Kidney glomerular epithelial cell (primary cell): Measurements from ENCODE around the gene CUX1.
"Not testable (repeated sequence)": the region's sequence is repeated elsewhere in the genome, so short reads cannot be mapped to it uniquely, and the experiment has no call there.

Experiments used
- DNase-seq: peaks from one replicate; lab custom pipeline; 2025; lab: John Stamatoyannopoulos, UW

The CUX1 gene

GRCh38 chr7:102215256-102215655 is 397.8 kb downstream of the CUX1 start:
- no peak for DNase-seq

- no peak for DNase-seq
Observed at GRCh38 chr7:102215711-102216110, 398.3 kb downstream of the CUX1 start.

DNA sequence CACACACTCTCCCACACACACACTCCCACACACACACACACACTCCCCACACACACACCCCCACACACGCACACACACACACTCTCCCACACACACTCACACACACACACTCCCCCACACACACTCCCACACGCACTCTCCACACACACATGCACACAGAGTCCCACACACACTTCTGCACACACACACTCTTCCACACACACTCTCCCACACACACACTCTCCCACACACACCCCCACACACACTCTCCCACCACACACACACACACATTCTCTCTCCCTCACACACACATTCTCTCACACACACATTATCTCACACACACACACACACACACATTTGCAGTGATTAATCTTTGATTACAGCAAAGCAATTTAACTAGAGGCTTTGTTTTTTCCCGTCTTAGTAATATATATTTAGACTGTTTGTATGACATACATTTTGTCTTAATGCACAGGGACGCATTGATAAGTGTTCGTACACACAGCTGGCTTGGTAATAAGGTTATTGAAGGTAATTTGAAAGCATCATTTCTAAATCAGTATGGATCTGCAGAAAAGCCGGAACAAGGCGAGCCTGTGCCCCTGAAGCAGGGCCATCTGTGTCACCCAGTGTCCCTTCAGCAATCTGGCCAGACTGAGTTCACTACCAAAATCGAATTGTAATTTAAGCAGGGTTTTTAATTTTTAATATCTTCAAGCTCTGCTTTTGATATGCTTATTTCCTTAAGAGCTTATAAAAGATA is 399.3 kb downstream of the CUX1 start:
- DNase-seq = no peak

- DNase-seq = no peak
Observed at GRCh38 chr7:102220229-102220850, 402.9 kb downstream of the CUX1 start.

- no peak for DNase-seq
Observed at GRCh38 chr7:102220960-102221800, 403.8 kb downstream of the CUX1 start.

- no peak for DNase-seq
Observed at GRCh38 chr7:102221961-102222360, 404.5 kb downstream of the CUX1 start.

DNA sequence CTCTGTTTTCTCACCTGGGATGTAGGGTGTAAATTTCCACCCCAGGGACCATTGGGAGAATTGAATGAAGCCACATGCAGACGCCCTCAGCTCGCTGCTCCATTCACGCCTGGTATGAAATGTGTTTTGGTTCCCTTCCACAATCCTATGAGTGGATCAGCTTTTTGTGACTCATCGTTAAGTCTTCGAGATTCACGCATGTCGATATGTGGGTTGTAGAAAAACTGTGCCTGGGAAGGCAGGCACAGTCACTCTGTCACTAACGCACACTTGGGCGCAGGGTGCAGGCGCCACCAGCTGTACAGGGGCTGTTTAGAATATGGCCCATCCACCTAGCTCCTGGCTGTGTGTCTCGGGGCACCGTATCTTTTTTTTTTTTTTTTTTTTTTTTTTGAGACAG is 405.0 kb downstream of the CUX1 start:
- no peak for DNase-seq

DNA sequence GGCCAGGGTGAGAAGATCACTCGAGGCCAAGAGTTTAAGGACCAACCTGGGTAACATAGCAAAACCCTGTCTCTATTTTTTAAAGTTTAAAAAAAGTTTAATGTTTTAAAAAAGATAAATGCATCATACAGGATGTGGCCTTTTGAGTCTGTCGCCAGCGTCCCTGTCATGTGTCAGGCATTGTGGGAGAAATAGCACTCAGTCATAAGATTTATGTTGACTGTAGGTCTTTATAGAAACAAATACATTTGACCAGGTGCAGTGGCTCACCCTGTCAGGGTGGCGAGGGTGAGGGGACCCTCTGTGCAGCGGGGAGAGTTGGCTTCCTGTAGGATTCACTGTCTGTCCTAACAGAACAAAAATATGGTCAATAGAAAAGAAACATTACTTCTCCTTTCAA is 405.8 kb downstream of the CUX1 start:
- no peak for DNase-seq

DNA sequence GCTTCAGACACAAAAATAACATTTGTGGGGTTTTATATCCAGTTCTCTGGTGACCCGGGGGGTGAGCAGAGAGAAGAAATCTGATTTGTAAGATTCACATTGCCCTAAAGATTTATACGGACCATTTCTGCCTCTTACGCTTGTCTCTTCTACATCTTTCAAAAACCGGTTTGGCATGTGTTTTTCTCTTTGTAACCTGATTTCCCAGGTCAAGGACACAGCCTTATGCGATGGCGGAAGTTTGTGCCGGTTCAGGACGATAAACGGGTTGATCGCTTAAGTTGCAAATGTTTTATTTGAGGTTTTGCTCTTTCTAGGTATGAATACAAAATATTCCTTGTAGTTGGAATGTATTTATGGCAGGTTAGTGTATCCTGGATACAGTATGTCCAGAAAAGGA is 407.6 kb downstream of the CUX1 start:
- DNase-seq = no peak

- DNase-seq = no peak
Observed at GRCh38 chr7:102227371-102227770, 409.9 kb downstream of the CUX1 start.

- no peak for DNase-seq
Observed at GRCh38 chr7:102228935-102229334, 411.5 kb downstream of the CUX1 start.

GRCh38 chr7:102230162-102230561 is 412.7 kb downstream of the CUX1 start:
- not testable (repeated sequence) for DNase-seq

GRCh38 chr7:102230593-102230992 is 413.2 kb downstream of the CUX1 start:
- no peak for DNase-seq

DNA sequence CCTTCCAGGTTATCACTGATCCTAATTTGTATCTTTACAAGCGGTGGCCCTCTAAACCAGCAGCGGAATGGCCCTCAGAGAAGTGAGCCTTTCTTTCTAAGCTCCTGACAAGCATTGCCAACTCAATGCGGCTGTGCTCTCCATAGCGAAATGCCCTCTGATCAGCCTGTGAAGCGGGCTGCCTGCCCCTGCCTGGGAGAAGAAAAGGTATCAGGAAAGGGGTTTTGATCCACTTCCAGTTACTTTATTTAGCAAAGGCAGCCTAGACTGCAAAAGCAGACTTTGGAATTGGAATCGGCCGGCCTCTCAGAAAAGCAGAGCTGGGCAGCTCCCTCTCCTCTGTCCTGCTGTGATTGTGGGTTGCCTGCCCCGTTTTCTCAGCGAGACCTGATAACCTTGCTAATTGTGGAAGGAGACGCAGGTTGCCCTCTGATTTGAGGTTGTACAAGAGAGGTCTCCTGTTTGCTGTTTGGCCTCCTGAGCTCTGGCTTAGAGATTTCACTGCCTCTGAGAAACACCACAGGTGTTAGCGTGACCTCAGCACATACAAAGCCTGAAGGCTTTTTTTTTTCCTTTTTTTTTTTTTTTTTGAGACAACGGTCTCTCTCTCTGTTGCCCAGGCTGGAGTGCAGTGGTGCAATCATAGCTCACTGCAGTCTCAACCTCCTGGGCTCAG is 415.3 kb downstream of the CUX1 start:
- no peak for DNase-seq

DNA sequence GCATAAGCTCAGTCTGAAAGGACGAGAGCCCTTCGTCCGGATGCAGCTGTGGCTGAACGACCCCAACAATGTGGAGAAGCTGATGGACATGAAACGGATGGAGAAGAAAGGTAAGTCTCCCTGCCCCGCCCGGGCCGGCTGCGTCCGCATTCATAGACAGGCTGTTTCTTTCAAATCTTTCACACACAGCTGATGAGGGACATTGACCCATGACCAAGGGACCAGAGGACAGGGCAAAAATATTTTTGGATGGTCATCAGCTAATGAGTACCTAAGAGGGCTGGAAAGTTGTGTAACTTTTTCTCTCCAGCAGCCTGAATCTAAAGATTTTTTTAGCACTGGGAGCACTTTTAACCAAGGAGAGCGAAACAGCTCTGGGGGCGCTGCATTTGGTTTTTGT is 416.7 kb downstream of the CUX1 start:
- DNase-seq = no peak

DNA sequence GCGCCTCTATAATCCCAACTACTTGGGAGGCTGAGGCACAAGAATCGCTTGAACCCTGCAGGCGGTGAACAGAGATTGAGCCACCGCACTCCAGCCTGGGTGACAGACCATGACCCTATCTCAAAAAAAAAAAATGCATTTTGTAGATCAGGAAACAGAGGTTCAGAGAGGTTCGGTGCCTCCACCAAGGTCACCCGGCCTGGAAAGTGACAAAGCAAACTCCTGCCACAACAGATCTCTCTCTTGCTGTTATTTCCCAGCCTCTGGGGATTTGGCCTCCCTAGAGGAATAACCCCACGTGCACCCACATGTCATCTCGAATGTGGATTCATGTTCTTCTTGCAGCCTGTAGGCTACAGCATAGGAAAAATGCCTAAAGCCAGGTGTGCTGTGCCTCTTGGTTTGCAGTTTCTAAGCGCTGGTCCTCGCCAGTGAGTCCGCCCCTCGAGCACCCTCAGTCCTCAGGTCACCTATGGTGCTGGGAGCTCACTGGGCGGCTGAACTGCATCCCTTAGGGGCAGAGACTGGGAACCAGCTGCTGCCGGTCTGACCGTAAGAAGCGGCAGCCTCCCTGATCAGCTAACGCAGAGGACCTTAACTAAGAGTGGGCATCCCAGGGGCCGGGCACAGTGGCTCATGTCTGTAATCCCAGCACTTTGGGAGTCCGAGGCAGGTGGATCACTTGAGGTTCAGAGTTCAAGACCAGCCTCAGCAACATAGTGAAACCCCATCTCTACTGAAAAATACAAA is 417.6 kb downstream of the CUX1 start:
- no peak for DNase-seq

DNA sequence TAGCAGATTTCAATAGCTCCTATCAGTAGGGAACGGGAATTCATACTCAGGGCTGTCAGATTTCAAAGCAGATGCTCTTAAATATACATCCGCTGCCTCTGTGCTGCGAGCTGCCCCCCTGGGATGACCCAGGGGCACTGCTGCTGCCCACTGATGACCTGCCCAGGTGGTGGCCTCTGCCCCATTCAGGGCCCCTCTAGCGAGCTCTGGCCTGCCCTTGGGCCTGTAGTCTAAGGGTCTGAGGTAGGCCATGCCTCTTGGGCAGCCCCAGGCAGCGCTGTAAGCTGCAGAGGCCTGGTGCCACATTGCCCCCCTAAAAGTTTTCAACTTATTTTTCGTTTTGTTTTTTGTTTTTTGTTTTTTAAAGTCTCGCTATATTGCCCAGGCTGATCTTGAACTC is 418.7 kb downstream of the CUX1 start:
- DNase-seq = no peak

GRCh38 chr7:102236592-102237287 is 419.3 kb downstream of the CUX1 start:
- peak; percentile 8 for DNase-seq

DNA sequence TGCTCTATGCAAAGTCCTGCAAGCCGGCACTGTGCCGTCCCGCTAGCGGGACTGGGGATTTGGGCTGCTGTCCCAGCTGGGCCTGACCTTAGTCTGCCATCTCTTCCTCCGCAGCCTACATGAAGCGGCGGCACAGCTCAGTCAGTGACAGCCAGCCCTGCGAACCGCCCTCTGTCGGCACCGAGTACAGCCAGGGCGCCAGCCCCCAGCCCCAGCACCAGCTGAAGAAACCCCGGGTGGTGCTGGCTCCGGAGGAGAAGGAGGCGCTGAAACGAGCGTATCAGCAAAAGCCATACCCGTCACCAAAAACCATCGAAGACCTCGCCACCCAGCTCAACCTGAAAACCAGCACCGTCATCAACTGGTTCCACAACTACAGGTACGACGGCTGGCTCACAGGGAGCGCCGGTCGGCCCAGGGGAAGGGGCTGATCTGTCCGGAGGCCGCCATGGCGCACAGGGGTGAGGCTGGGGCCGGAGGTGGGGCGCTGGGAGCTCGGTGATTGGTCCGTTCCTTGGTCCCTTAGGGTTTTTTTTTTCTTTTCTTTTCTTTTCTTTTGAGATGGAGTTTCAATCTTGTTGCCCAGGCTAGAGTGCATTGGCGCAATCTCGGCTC is 421.9 kb downstream of the CUX1 start:
- DNase-seq = no peak

DNA sequence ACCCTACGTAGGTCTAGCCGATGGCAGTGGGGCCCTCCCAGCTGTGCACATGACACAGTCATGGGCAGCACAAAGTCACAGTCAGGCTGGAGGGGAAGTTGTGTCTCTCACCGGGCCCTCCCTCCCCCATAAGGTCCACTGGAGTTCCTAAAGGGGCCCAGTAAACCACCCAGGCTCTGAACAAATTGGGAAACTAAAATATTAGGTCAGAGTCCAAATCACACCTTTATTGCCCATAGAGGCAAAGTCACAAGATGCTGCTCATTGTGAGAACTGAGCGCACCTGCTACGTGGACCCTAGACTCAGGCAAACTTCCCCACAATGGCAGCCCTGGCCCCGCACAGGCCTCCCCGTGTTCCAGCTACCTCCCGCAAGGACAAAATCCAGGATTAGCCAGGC is 424.0 kb downstream of the CUX1 start:
- DNase-seq = no peak

DNA sequence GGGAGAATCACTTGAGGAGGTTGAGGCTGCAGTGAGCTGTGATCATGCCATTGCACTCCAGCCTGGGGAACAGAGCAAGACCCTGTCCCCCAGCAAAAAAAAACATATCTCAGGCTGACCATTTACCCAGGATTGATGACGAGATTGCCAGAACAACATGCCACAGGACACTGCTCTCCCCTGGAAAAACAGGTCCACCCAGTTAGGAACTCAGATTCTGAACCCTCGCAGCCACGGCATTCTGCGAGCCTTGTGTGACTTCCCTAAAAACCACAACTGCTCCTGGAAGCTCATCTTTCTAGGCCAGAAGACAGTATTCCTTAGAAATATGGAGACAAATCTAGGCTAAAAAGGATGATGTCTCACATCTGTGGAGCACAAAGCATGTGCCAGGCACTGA is 427.2 kb downstream of the CUX1 start:
- DNase-seq = no peak
